H1 (cell line): Measurements from ENCODE around the gene CIB2. TPM values are rescaled to one million over a fixed set of nuclear protein-coding genes. Genes with fewer than 3 reads are reported as not detected.

Experiments used
- ASH2L ChIP-seq: fragments of 200-600, 300-600 bp; sonication (generic); IDR thresholded peaks from one replicate; pipeline ENCODE4 v1.7.1; 2017; ENCODE audit warnings: low read length
- CHD1 ChIP-seq: IDR thresholded peaks from 2 replicates; pipeline ENCODE4 v1.6.1; 2012; ENCODE audit warnings: low read depth, low read length, improper control_type of control experiment
- CHD7 ChIP-seq: fragments of 300-600 bp; sonication (generic); IDR thresholded peaks from 2 replicates; pipeline ENCODE4 v1.7.1; 2012; ENCODE audit warnings: low read length, moderate library complexity, mild to moderate bottlenecking, inconsistent platforms; ENCODE audit not compliant: insufficient replicate concordance
- CREB1 ChIP-seq: IDR thresholded peaks from 2 replicates; pipeline ENCODE4 v1.6.1; 2012; ENCODE audit warnings: inconsistent platforms
- EP300 ChIP-seq, 2 experiments: IDR thresholded peaks; 1 replicate in 1 of 2; 2 replicates in 1 of 2; pipeline ENCODE4 v1.6.1; 2011 to 2012; ENCODE audit warnings: low read depth in 2 of 2, low read length in 2 of 2, mild to moderate bottlenecking in 2 of 2, borderline replicate concordance in 1 of 2, inconsistent platforms in 1 of 2, moderate library complexity in 1 of 2
- HDAC6 ChIP-seq: IDR thresholded peaks from one replicate; pipeline ENCODE4 v1.7.1; 2012; ENCODE audit warnings: low read depth, mild to moderate bottlenecking, inconsistent platforms, low read length, moderate library complexity
- NRF1 ChIP-seq: IDR thresholded peaks from 2 replicates; pipeline ENCODE4 v1.6.1; 2011; ENCODE audit warnings: mild to moderate bottlenecking, low read depth, low read length, improper control_type of control experiment
- POLR2A ChIP-seq, 2 experiments: IDR thresholded peaks; 1 replicate in 1 of 2; 2 replicates in 1 of 2; pipeline ENCODE4 v1.6.1; 2011; ENCODE audit warnings: low read depth in 2 of 2, low read length in 2 of 2, mild to moderate bottlenecking in 2 of 2; ENCODE audit errors: control extremely low read depth in 1 of 2
- SIN3A ChIP-seq, 2 experiments: IDR thresholded peaks in 1 of 2; conservative IDR thresholded peaks in 1 of 2; 2 replicates each; pipeline ENCODE4 v1.6.1; 2011 to 2012; ENCODE audit warnings: low read length in 2 of 2, improper control_type of control experiment in 1 of 2, low read depth in 1 of 2, mild to moderate bottlenecking in 1 of 2
- SP2 ChIP-seq: IDR thresholded peaks from 2 replicates; pipeline ENCODE4 v1.6.1; 2012; ENCODE audit warnings: mild to moderate bottlenecking, low read length, inconsistent platforms
- SRF ChIP-seq: IDR thresholded peaks from 2 replicates; pipeline ENCODE4 v1.6.1; 2011; ENCODE audit warnings: mild to moderate bottlenecking, low read depth, low read length, moderate library complexity
- polyA plus RNA-seq, 7 experiments: library from polyadenylated mRNA; depleted of rRNA in 3 of 7; stranded (reverse) in 5 of 7; unstranded in 2 of 7; fragments of >200 nt in 5 of 7; fragments of 200-250 nt in 2 of 7; gene quantifications; 1 replicate in 5 of 7; 2 replicates in 1 of 7; 4 replicates in 1 of 7; pipeline versions ENCODE4 v1.2.1 to v1.2.3, GENCODE V29; 2011 to 2013; ENCODE audit warnings: missing spikeins in 2 of 7, mixed read lengths in 2 of 7
- total RNA-seq: library from RNA; stranded (reverse); fragmentation: NEBNext Ultra II Directional; extraction: Animal tissue kit (Norgen Biotek cat#: 25700); gene quantifications from 2 replicates; pipeline ENCODE4 v1.2.1, GENCODE V29; 2021

The CIB2 gene
- total and polyA plus RNA-seq, 2 of the 8 experiments (the other 6 are each of a cell fraction or from before 2014, with no cell fraction given), result 41.5 to 45.8 TPM

- TF ChIP-seq CHD7 (no peak), NRF1 (no peak), EP300 (IDR thresholded peaks at IDR 0.05; ENCODE audit: borderline replicate concordance in 1 of 2, low read depth in 2 of 2, low read length in 2 of 2) (no peak), CREB1 (no peak), SIN3A (conservative IDR thresholded peaks at IDR 0.05 in 1 of 2, IDR thresholded peaks at IDR 0.05 in 1 of 2; ENCODE audit: low read depth in 1 of 2, low read length in 2 of 2) (no peak), HDAC6 (no peak), POLR2A (IDR thresholded peaks at IDR 0.05; ENCODE audit: control extremely low read depth in 1 of 2, low read depth in 2 of 2, low read length in 2 of 2) (no peak), SRF (no peak), ASH2L (no peak), CHD1 (no peak), SP2 (no peak)
Observed at GRCh38 chr15:78104566-78105475, 26.4 kb downstream of the CIB2 start (continued).
